GM18907 (cell line): Measurements from ENCODE around the gene ZNF638.

Experiments
- ATAC-seq: cut with Tn5 transposase; IDR thresholded peaks from one replicate; pipeline ENCODE4 v1.9.1; 2021; ENCODE audit warnings: mild to moderate bottlenecking, moderate library complexity; ENCODE audit not compliant: unreplicated experiment

The ZNF638 gene

DNA sequence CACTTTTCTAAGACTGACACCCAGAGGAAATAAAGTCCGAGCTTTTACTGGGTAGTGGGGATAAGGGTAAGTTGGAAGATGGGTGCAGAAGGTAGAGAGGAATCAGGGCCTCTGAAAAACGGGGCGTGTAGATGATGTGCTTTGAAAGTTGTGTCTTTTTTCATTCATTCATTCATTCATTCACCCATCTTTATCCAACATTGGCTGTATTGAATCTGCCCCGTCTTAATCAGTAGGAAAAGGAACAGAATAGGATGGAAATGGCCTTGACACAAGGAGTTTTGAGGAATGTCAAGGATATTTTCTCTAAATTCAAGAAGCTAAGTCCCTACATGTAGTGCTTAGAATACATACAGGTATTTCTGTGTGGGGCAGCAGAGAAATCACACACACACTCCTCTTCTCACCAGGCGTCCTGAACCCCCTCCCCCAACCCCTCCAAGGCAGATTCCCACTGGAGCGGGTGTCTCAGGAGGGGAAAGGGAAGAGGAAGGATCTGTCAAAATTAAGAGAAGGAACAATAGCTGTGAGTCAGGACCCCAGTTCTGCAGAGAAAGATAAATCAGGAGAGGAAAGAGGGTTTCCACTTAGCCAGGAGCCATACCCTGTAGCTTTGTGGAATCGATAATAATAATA lies 135.7 kb downstream of the ZNF638 start:
- ATAC-seq = no peak

GRCh38 chr2:71468279-71469015 lies 136.9 kb downstream of the ZNF638 start:
- no peak for ATAC-seq

DNA sequence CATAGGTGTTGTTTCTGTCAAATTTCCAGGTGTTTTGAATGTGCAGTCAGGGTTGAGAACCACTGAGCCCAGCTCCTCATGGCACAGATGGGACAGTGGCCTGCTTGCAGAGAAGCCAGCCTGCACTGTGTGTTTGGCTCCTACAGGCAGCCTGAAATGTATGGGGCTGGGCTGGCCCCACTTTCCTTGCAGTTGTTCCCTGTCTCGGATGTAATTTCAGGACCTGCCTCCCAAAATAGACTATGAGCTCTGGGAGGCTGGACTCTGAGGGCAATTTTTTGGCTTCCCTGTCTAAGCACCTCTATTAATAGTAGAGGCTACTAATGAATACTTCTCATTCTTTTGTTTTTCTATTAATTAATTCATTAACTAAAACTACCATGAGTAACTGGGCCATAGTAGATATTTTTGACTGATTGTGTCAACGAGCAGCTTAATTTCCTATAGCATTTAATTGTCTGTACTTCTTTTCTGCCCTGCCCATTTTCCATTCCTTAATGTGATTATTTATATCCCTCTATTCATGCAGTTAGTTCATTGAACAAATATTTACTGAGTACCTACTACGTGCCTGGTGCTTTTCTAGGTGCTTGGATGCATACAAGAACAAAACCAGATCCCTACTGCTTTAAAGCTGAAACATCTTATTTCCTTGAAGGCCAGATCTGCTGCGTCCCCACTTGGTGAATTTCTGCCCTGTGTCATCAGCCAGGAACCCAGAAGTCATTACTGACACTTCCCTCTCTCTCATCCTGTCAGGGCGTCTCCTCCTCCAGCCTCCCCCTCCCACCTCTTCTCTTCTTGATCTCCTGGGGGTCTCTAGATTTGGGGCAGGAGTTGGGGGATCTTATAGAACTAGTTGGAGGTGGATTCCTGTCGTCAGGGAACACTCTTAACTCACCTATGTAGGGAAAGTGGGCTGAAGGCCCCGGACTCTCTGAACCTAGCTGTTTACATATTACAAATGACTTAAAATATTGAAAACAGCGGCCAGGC lies 138.1 kb downstream of the ZNF638 start:
- ATAC-seq = no peak

DNA sequence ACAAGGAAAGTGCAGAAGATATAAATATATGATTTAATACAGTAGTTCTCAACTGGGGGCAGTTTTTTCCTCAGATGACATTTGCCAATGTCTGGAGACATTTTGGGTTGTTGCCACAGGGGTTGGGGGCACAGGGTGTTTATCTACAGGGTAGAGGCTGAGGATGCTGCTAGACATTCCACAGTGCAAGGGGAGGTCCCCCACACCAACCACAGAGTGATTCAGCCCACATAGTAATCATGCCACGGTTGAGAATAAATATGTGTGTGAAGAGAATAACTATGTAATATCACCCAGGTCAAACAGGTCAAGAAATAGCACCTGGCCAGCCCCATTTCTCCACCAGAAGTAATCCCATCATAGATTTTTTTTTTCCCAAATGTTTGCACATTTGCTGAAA lies 139.7 kb downstream of the ZNF638 start:
- ATAC-seq = no peak

DNA sequence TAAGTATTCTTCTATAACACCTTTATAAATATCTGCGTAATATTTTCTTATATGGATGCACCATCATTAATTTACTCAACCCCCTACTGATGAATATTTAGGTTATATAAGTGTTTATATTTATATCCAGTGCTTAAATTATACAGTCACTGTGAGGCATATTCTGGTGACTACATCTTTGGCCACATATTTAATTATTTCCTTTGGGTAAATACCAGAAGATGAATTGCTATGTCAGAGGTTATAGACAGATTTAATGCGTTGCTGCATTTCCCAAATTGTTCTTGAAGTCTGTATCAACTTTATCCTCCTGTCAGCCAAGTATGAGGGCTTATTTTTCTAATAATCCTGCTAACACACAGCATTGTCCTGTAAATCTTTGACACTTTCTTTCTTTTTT lies 140.4 kb downstream of the ZNF638 start:
- no peak for ATAC-seq

DNA sequence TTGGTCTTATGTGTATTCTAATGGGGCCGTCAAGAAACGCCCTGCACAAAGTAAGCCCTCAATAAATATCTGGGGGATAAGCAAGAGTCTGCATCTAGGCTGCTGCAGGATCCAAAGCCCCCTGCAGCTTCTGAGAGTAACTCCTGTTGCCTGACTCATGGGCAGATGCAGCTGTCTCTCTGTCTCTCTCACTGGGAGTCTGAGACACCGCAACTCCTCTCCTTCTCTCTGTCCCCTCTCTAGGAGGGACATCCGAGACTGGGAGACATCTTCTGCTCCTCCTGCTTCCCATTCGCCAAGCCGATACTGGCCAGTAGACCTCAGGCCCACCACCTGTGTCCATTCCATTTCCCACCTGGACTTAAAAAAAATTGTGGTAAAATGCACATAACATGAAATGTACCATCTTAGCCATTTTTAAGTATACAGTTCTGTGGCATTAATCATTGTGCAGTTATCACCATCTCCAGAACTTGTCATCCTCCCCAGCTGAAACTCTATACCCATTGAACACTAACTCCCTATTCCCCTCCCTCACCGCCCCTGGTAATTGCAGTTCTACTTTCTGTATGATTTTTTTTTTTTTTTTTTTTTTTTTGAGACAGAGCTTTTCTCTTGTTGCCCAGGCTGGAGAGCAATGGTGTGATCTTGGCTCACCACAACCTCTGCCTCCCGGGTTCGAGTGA lies 141.9 kb downstream of the ZNF638 start:
- no peak for ATAC-seq

- no peak for ATAC-seq
These were observed 142.6 kb downstream of the ZNF638 start for GRCh38 chr2:71474116-71474743.

GRCh38 chr2:71474744-71475397 lies 143.3 kb downstream of the ZNF638 start:
- no peak for ATAC-seq

GRCh38 chr2:71476495-71476894 lies 144.9 kb downstream of the ZNF638 start:
- ATAC-seq = no peak

DNA sequence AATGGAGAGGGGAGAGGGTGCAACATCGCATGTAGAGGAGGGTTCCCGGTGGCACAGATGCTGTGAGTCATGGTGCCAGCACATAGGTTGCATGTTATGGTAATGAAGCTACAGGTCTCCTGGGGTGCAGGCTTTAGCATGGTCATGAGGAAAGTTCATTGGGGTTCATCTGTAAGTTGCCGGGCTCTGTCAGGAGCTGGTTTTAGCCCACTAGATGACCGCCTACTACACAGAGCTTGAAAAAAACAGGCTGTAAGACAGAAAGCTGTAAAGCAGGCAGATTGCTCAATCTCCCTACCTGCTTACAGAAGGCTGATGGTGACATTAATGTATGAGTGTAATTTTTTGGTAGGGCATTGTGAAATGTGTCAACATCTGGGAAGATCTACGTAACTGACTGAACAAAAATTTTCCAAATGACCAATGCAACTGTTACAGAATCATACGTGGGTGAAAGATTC lies 145.7 kb downstream of the ZNF638 start:
- no peak for ATAC-seq

DNA sequence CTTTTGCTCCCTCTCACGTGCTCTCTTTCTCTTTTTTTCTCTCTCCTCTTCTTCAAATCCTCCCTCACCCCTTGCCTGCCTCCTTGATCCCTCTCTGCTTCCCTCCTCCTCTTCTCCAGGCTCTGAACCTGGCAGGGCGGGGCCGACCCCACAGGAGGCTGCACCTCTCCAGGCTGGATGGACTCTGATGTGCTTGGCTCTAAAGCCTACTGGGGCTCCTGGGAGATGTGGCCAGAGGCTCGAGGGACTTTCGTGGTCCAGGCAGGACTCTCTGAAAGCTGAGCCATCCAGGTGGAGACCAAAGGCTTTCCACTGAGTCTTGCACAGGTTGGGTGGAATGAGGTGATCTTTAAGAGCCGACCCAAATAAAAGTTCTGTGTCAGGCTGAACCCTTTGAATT lies 147.2 kb downstream of the ZNF638 start:
- ATAC-seq = no peak

DNA sequence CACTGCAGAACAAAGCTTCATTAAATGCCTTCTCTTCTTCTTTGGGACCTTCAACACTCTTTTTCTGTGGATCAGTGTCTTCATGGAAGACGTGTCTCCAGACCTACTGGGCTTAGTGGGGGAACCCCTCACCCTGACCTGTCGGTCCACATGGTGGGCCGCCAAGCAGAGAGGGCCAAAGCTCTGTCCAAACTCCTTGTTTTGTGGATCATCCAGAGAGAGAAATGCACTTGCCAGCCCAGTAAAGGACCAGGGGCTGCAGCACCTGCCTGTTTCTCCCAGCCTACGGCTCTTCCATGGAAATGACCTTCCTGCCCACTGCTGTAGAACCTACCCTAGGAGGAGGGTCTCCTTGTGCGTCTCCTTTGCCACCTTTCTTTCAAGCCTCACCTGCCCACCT lies 147.7 kb downstream of the ZNF638 start:
- ATAC-seq = no peak

- no peak for ATAC-seq
These were observed 149.5 kb downstream of the ZNF638 start for GRCh38 chr2:71481111-71481510.

- ATAC-seq = no peak
These were observed 150.5 kb downstream of the ZNF638 start for GRCh38 chr2:71482055-71482454.

GRCh38 chr2:71483246-71483645 lies 151.7 kb downstream of the ZNF638 start:
- no peak for ATAC-seq

GRCh38 chr2:71484354-71484753 lies 152.8 kb downstream of the ZNF638 start:
- ATAC-seq = no peak
